ENCODE measurements around the gene MAP9.

MAP9 gene

GRCh38 chr4:155367608-155368007 lies 9.2 kb downstream of the MAP9 start:
- Histone ChIP-seq H3K27me3 (ENCODE audit: control insufficient read depth, insufficient read depth, low read length, poor library complexity, severe bottlenecking) (no peaks in the 10 kb centered on the region), H3K4me1 (ENCODE audit: control insufficient read depth, insufficient read depth, low read length) (no peaks in the 10 kb centered on the region), H3K27ac (ENCODE audit: insufficient read depth, low read depth, low read length, poor library complexity, severe bottlenecking) (no peak overlapping the region), H3K9me3 (ENCODE audit: control insufficient read depth, low read length) (no peaks in the 10 kb centered on the region), H3K4me3 (ENCODE audit: insufficient read depth, low read depth, low read length) (no peak overlapping the region), H3K36me3 (ENCODE audit: control insufficient read depth, insufficient read depth, low read length) (no peaks in the 10 kb centered on the region)
- 65 to 75% methylated on average over 2 of the region's 2 CpGs for WGBS, 2 experiments

- Histone ChIP-seq H3K27me3 (ENCODE audit: control insufficient read depth, insufficient read depth, low read length, poor library complexity, severe bottlenecking) (no peaks in the 10 kb centered on the region), H3K36me3 (ENCODE audit: control insufficient read depth, insufficient read depth, low read length) (no peaks in the 10 kb centered on the region), H3K4me3 (ENCODE audit: insufficient read depth, low read depth, low read length) (no peak overlapping the region), H3K4me1 (ENCODE audit: control insufficient read depth, insufficient read depth, low read length) (no peaks in the 10 kb centered on the region), H3K27ac (ENCODE audit: insufficient read depth, low read depth, low read length, poor library complexity, severe bottlenecking) (no peak overlapping the region), H3K9me3 (ENCODE audit: control insufficient read depth, low read length) (no peaks in the 10 kb centered on the region)
- WGBS, 2 experiments = 50 to 61% methylated on average over 8 of the region's 8 CpGs
Measured at GRCh38 chr4:155353923-155354540, 22.7 kb downstream of the MAP9 start.

GRCh38 chr4:155342142-155342541 lies 34.6 kb downstream of the MAP9 start:
- no peaks in the 10 kb centered on the region for H3K4me1 ChIP-seq (ENCODE audit: control insufficient read depth, insufficient read depth, low read length)
- no peaks in the 10 kb centered on the region for H3K36me3 ChIP-seq (ENCODE audit: control insufficient read depth, insufficient read depth, low read length)
- no peaks in the 10 kb centered on the region for H3K27me3 ChIP-seq (ENCODE audit: control insufficient read depth, insufficient read depth, low read length, poor library complexity, severe bottlenecking)
- WGBS, 2 experiments = no CpG with 5 or more reads among the region's 1 CpG
- no peak overlapping the region for H3K4me3 ChIP-seq (ENCODE audit: insufficient read depth, low read depth, low read length)
- H3K9me3 ChIP-seq (ENCODE audit: control insufficient read depth, low read length) = no peaks in the 10 kb centered on the region
- no peak overlapping the region for H3K27ac ChIP-seq (ENCODE audit: insufficient read depth, low read depth, low read length, poor library complexity, severe bottlenecking)

- no peaks in the 10 kb centered on the region for H3K27me3 ChIP-seq (ENCODE audit: control insufficient read depth, insufficient read depth, low read length, poor library complexity, severe bottlenecking)
- no peak overlapping the region for H3K4me3 ChIP-seq (ENCODE audit: insufficient read depth, low read depth, low read length)
- H3K36me3 ChIP-seq (ENCODE audit: control insufficient read depth, insufficient read depth, low read length) = no peaks in the 10 kb centered on the region
- H3K4me1 ChIP-seq (ENCODE audit: control insufficient read depth, insufficient read depth, low read length) = no peaks in the 10 kb centered on the region
- WGBS, 2 experiments = 89 to 93% methylated on average over 6 of the region's 6 CpGs
- H3K9me3 ChIP-seq (ENCODE audit: control insufficient read depth, low read length) = no peaks in the 10 kb centered on the region
- H3K27ac ChIP-seq (ENCODE audit: insufficient read depth, low read depth, low read length, poor library complexity, severe bottlenecking) = no peak overlapping the region
Measured at GRCh38 chr4:155339999-155340398, 36.8 kb downstream of the MAP9 start.

GRCh38 chr4:155339588-155339987 lies 37.2 kb downstream of the MAP9 start:
- H3K9me3 ChIP-seq (ENCODE audit: control insufficient read depth, low read length) = no peaks in the 10 kb centered on the region
- no peaks in the 10 kb centered on the region for H3K4me1 ChIP-seq (ENCODE audit: control insufficient read depth, insufficient read depth, low read length)
- WGBS, 2 experiments = 93 to 94% methylated on average over 6 of the region's 6 CpGs
- H3K27ac ChIP-seq (ENCODE audit: insufficient read depth, low read depth, low read length, poor library complexity, severe bottlenecking) = no peak overlapping the region
- no peaks in the 10 kb centered on the region for H3K36me3 ChIP-seq (ENCODE audit: control insufficient read depth, insufficient read depth, low read length)
- no peaks in the 10 kb centered on the region for H3K27me3 ChIP-seq (ENCODE audit: control insufficient read depth, insufficient read depth, low read length, poor library complexity, severe bottlenecking)
- H3K4me3 ChIP-seq (ENCODE audit: insufficient read depth, low read depth, low read length) = no peak overlapping the region

DNA sequence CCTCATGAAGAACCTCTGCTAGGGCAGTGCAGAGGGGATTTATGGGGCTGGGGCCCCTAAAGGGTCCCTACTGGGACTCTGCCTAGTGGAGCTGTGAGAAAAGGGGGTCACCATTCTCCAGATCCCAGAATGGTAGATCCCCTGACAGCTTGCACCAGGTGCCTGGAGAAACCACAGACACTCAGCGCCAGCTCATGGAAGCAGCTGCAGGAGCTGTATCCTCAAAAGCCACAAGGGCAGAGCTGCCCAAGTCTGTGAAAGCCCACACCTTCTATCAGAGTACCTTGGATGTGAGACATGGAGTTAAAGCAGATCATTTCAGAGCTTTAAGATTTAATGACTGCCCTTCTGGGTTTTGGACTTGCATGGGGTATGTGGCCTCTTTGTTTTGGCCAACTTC lies 38.6 kb downstream of the MAP9 start:
- no peaks in the 10 kb centered on the region for H3K9me3 ChIP-seq (ENCODE audit: control insufficient read depth, low read length)
- no peaks in the 10 kb centered on the region for H3K4me1 ChIP-seq (ENCODE audit: control insufficient read depth, insufficient read depth, low read length)
- no peak overlapping the region for H3K4me3 ChIP-seq (ENCODE audit: insufficient read depth, low read depth, low read length)
- no peaks in the 10 kb centered on the region for H3K27me3 ChIP-seq (ENCODE audit: control insufficient read depth, insufficient read depth, low read length, poor library complexity, severe bottlenecking)
- no peak overlapping the region for H3K27ac ChIP-seq (ENCODE audit: insufficient read depth, low read depth, low read length, poor library complexity, severe bottlenecking)
- no peaks in the 10 kb centered on the region for H3K36me3 ChIP-seq (ENCODE audit: control insufficient read depth, insufficient read depth, low read length)
- 88 to 90% methylated on average over 1 of the region's 1 CpG for WGBS, 2 experiments

DNA sequence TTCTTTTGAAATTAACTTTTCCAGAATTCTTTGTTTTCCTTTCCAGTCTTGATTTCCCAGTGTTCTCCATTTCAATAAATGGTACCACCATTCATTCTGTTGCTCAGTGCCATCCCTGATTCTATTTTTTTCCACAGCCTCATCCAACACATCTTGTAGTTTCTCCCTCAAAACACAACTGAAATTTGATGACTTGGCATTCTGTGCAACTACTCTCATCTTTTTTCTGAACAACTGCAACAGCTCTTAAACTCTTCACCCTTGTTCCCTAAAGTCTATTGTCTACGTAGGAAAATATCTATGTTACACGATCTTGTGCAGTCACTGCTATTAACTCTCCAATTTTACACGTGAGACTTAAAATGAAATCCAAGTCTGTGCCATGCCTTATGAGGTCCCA lies 40.5 kb downstream of the MAP9 start:
- no peaks in the 10 kb centered on the region for H3K36me3 ChIP-seq (ENCODE audit: control insufficient read depth, insufficient read depth, low read length)
- H3K4me1 ChIP-seq (ENCODE audit: control insufficient read depth, insufficient read depth, low read length) = no peaks in the 10 kb centered on the region
- H3K27ac ChIP-seq (ENCODE audit: insufficient read depth, low read depth, low read length, poor library complexity, severe bottlenecking) = no peak overlapping the region
- H3K4me3 ChIP-seq (ENCODE audit: insufficient read depth, low read depth, low read length) = no peak overlapping the region
- WGBS, 2 experiments = 92 to 93% methylated on average over 3 of the region's 3 CpGs
- H3K9me3 ChIP-seq (ENCODE audit: control insufficient read depth, low read length) = no peaks in the 10 kb centered on the region
- no peaks in the 10 kb centered on the region for H3K27me3 ChIP-seq (ENCODE audit: control insufficient read depth, insufficient read depth, low read length, poor library complexity, severe bottlenecking)

DNA sequence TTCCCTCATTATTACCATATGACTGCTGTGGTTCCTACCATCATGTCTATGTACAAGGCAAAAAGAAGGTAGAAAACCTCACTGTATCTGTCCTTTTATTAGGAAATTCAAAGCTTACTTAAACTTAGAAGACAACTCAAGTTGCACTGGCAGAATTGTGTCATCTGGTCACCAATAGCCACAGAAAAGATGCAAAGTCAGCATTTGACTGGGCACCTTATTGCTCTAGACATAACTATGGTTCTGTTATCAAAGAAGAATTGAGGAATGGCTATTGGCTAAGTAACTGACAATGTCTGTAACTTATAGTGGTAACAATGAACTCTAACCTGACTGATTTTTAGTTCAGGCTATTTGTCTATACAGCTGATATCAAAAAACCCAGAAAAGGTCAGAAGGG lies 45.3 kb downstream of the MAP9 start:
- Histone ChIP-seq H3K36me3 (ENCODE audit: control insufficient read depth, insufficient read depth, low read length) (no peaks in the 10 kb centered on the region), H3K9me3 (ENCODE audit: control insufficient read depth, low read length) (no peaks in the 10 kb centered on the region), H3K4me1 (ENCODE audit: control insufficient read depth, insufficient read depth, low read length) (no peaks in the 10 kb centered on the region), H3K27ac (ENCODE audit: insufficient read depth, low read depth, low read length, poor library complexity, severe bottlenecking) (no peak overlapping the region), H3K4me3 (ENCODE audit: insufficient read depth, low read depth, low read length) (no peak overlapping the region), H3K27me3 (ENCODE audit: control insufficient read depth, insufficient read depth, low read length, poor library complexity, severe bottlenecking) (no peaks in the 10 kb centered on the region)

DNA sequence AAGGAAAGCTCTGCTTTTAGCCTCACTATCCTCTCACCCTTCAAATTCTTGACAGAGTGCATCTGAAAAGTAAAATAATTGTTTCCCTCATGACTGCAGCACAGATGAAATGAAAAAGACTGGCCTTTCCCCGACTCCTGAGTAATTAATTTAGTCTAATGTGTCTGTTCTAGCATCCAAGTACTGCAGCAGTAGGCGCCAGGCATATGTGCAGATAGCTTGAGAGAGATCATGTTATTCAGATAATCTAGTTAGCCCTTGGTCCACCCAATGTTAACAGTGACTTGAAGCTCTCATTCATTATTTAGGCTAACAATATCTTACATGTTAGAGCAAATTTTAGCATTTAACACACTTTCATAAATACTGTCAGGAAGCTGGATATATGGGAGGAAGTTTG lies 54.0 kb downstream of the MAP9 start:
- Histone ChIP-seq H3K36me3 (ENCODE audit: control insufficient read depth, insufficient read depth, low read length) (no peaks in the 10 kb centered on the region), H3K27ac (ENCODE audit: insufficient read depth, low read depth, low read length, poor library complexity, severe bottlenecking) (no peak overlapping the region), H3K4me1 (ENCODE audit: control insufficient read depth, insufficient read depth, low read length) (no peaks in the 10 kb centered on the region), H3K4me3 (ENCODE audit: insufficient read depth, low read depth, low read length) (no peak overlapping the region), H3K27me3 (ENCODE audit: control insufficient read depth, insufficient read depth, low read length, poor library complexity, severe bottlenecking) (no peaks in the 10 kb centered on the region), H3K9me3 (ENCODE audit: control insufficient read depth, low read length) (no peaks in the 10 kb centered on the region)
- 92 to 96% methylated on average over 2 of the region's 2 CpGs for WGBS, 2 experiments

- H3K27ac ChIP-seq (ENCODE audit: insufficient read depth, low read depth, low read length, poor library complexity, severe bottlenecking) = no peak overlapping the region
- no peaks in the 10 kb centered on the region for H3K36me3 ChIP-seq (ENCODE audit: control insufficient read depth, insufficient read depth, low read length)
- H3K9me3 ChIP-seq (ENCODE audit: control insufficient read depth, low read length) = no peaks in the 10 kb centered on the region
- H3K4me1 ChIP-seq (ENCODE audit: control insufficient read depth, insufficient read depth, low read length) = no peaks in the 10 kb centered on the region
- no peak overlapping the region for H3K4me3 ChIP-seq (ENCODE audit: insufficient read depth, low read depth, low read length)
- H3K27me3 ChIP-seq (ENCODE audit: control insufficient read depth, insufficient read depth, low read length, poor library complexity, severe bottlenecking) = no peaks in the 10 kb centered on the region
Measured at GRCh38 chr4:155321006-155321405, 55.8 kb downstream of the MAP9 start.

DNA sequence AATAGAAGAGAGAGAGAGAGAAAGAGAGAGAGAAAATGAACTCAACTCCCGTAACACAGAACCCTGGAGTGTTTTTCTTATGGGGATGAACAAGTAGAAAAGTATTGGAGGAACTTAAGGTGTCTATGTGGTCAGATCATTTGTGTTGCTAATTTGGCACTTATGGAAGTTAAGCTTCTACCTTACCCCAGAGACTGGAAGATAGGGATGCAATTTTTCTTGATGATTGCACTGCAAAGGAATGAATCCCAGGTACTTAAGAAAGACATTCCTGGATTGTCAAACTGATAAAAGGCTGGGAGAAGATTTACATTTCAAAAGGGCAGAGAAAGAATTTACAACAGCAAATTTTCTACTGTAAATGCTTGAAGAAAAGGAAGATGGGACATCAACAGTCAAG lies 57.2 kb downstream of the MAP9 start:
- no peak overlapping the region for H3K27ac ChIP-seq (ENCODE audit: insufficient read depth, low read depth, low read length, poor library complexity, severe bottlenecking)
- H3K4me3 ChIP-seq (ENCODE audit: insufficient read depth, low read depth, low read length) = no peak overlapping the region
- H3K4me1 ChIP-seq (ENCODE audit: control insufficient read depth, insufficient read depth, low read length) = no peaks in the 10 kb centered on the region
- H3K27me3 ChIP-seq (ENCODE audit: control insufficient read depth, insufficient read depth, low read length, poor library complexity, severe bottlenecking) = no peaks in the 10 kb centered on the region
- no peaks in the 10 kb centered on the region for H3K9me3 ChIP-seq (ENCODE audit: control insufficient read depth, low read length)
- WGBS, 2 experiments = 96 to 100% methylated on average over 1 of the region's 1 CpG
- no peaks in the 10 kb centered on the region for H3K36me3 ChIP-seq (ENCODE audit: control insufficient read depth, insufficient read depth, low read length)
